ENCODE results near the gene ZNF184. TPM values are rescaled to one million over a fixed set of nuclear protein-coding genes. Genes with fewer than 3 reads are reported as not detected.

The ZNF184 gene
- total and polyA plus RNA-seq, 9 of the 15 experiments (the other 6 are each of a cell fraction or from before 2014, with no cell fraction given): 7.6 to 22.2 (median 12.8) TPM

- TF ChIP-seq MAFF (IDR thresholded peaks at IDR 0.05; ENCODE audit: low read length): 0 out of 2 replicates have a peak, but pooled peaks have one; percentile 14
- no peak for TF ChIP-seq ZNF232 (CRISPR knock-in tag; IDR thresholded peaks at IDR 0.05)
- no peak for TF ChIP-seq TSC22D4 (tag; IDR thresholded peaks at IDR 0.05)
- TF ChIP-seq ZNF699 (CRISPR knock-in tag; IDR thresholded peaks at IDR 0.05; ENCODE audit: insufficient replicate concordance): no peak
- TF ChIP-seq ZFP30 (CRISPR knock-in tag; IDR thresholded peaks at IDR 0.05; ENCODE audit: borderline replicate concordance): peak; percentile 63; the same call in 1 of the 2 replicates
- peak; percentile 74; the same call in 1 of the 2 replicates for TF ChIP-seq ZNF407 (IDR thresholded peaks at IDR 0.05; ENCODE audit: low read depth)
- TF ChIP-seq MTA1 (IDR thresholded peaks at IDR 0.05; ENCODE audit: borderline replicate concordance): peak; percentile 48; the same call in 1 of the 2 replicates
- no peak for TF ChIP-seq DMBX1 (CRISPR knock-in tag; IDR thresholded peaks at IDR 0.05; ENCODE audit: borderline replicate concordance)
- peak; percentile 86 for TF ChIP-seq ZSCAN29 (IDR thresholded peaks at IDR 0.05)
- no peak for TF ChIP-seq CBFB (CRISPR knock-in tag; IDR thresholded peaks at IDR 0.05)
- no peak for TF ChIP-seq XRCC5 (IDR thresholded peaks at IDR 0.05; ENCODE audit: low read depth, low read length)
- TF ChIP-seq CTCF (IDR thresholded peaks at IDR 0.05 in 2 of 3, conservative IDR thresholded peaks at IDR 0.05 in 1 of 3; ENCODE audit: insufficient read depth in 2 of 3, low read depth in 1 of 3, low read length in 3 of 3): no peak; a peak in 1 of 6 replicates
- TF ChIP-seq HCFC1 (IDR thresholded peaks at IDR 0.05; ENCODE audit: low read depth, low read length): peak; percentile 28; the same call in 1 of the 2 replicates
- no peak for TF ChIP-seq ZNF77 (CRISPR knock-in tag; IDR thresholded peaks at IDR 0.05)
Observed at GRCh38 chr6:27478706-27479318, 5.9 kb upstream of the ZNF184 start (continued).

Measured in K562 (cell line).